Stimulated activated naive B cell treated with anti-CD40 and anti-IgM and Interleukin-4, amounts not matched to agents 10 μg/mL and 1 μg/mL and 100 μg/mL, for 72 hours (primary cell): ENCODE data around the gene WDFY3.
A peak's percentile ranks its signal among the peaks of the same experiment; 100 is the strongest.

Source experiments
- ATAC-seq, 2 donors: fragments of 150-1000 bp; cut with Tn5 transposase; replicated peaks; 2 replicates each; pipeline ENCODE4 v1.10.0; 2021; ENCODE audit warnings: moderate library complexity in 1 of 2
- DNase-seq: peaks from one replicate; pipeline ENCODE4 v3.0.0; 2021
- H3K27ac Mint-ChIP-seq: one replicate; pipeline ENCODE4 v1.8.0; 2022; ENCODE audit warnings: mild to moderate bottlenecking, mixed read lengths
- H3K27me3 Mint-ChIP-seq, 2 donors: one replicate each; pipeline ENCODE4 v1.8.0; 2022; ENCODE audit warnings: mixed read lengths in 2 of 2
- H3K36me3 Mint-ChIP-seq, 2 donors: one replicate each; pipeline ENCODE4 v1.8.0; 2022; ENCODE audit warnings: mixed read lengths in 2 of 2, mild to moderate bottlenecking in 1 of 2
- H3K4me1 Mint-ChIP-seq, 2 donors: one replicate each; pipeline ENCODE4 v1.8.0; 2022; ENCODE audit warnings: mixed read lengths in 2 of 2, mild to moderate bottlenecking in 1 of 2
- H3K4me3 Mint-ChIP-seq, 2 donors: one replicate each; pipeline ENCODE4 v1.8.0; 2022; ENCODE audit warnings: mild to moderate bottlenecking in 2 of 2, mixed read lengths in 2 of 2, moderate library complexity in 1 of 2
- H3K9me3 Mint-ChIP-seq, 2 donors: one replicate each; pipeline ENCODE4 v1.8.0; 2022; ENCODE audit warnings: mixed read lengths in 2 of 2, mild to moderate bottlenecking in 1 of 2

The WDFY3 gene

GRCh38 chr4:84734037-84734436 lies 232.5 kb downstream of the WDFY3 start:
- ATAC-seq = no peak
- no peaks in the 10 kb centered on the region for H3K27me3 Mint-ChIP-seq
- H3K36me3 Mint-ChIP-seq = no peaks in the 10 kb centered on the region
- H3K9me3 Mint-ChIP-seq = no peaks in the 10 kb centered on the region
- no peak for DNase-seq
- H3K4me1 Mint-ChIP-seq = no peaks in the 10 kb centered on the region
- no peak overlapping the region for H3K4me3 Mint-ChIP-seq
- no peak overlapping the region for H3K27ac Mint-ChIP-seq

- no peaks in the 10 kb centered on the region for H3K36me3 Mint-ChIP-seq
- H3K4me1 Mint-ChIP-seq = no peaks in the 10 kb centered on the region
- H3K27me3 Mint-ChIP-seq = no peaks in the 10 kb centered on the region
- H3K9me3 Mint-ChIP-seq = no peaks in the 10 kb centered on the region
- no peak overlapping the region for H3K4me3 Mint-ChIP-seq
- H3K27ac Mint-ChIP-seq = no peak overlapping the region
- no peak for DNase-seq
- ATAC-seq = no peak
Measured at GRCh38 chr4:84733343-84734033, 233.0 kb downstream of the WDFY3 start.

DNA sequence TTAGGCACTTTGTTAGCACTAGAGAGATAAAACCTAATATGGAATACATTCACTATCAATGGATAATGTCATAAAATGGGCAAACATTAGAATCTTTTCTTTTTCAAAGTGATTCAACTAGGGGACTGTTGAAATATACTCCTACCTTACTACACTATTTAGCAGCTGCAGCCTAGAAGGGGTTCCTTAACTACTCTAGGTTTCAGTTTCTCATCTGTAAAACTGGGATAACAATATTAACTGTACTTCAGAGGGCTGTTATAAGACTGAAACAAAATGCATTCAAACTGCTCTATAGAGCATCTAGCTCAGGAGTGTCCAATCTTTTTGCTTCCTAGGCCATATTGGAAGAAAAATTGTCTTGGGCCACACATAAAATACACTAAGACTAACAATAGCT lies 236.1 kb downstream of the WDFY3 start:
- no peak for ATAC-seq
- no peaks in the 10 kb centered on the region for H3K36me3 Mint-ChIP-seq
- no peaks in the 10 kb centered on the region for H3K9me3 Mint-ChIP-seq

DNA sequence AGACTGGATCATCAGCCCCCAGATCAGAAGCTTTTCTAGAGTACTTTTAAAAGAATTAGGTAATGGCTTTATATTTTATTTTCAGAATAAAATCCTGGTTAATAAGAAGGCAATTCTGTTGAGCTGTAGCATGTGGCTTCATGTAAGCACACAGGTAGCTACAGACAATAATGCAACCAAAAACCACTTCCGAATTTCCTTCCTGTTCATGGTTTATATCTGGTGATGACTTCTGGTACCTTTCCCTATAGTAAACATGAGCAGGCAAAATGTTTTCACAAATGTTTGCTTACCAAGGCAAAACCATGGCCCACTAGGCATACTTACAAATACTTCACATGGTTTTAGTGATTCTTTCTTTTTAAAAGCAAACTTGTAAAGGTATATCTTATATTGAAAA lies 239.0 kb downstream of the WDFY3 start:
- ATAC-seq (no peak), DNase-seq (no peak)
- no peaks in the 10 kb centered on the region for H3K36me3 Mint-ChIP-seq
- no peak overlapping the region for H3K4me3 Mint-ChIP-seq
- H3K27ac Mint-ChIP-seq = no peak overlapping the region
- no peaks in the 10 kb centered on the region for H3K9me3 Mint-ChIP-seq
- no peaks in the 10 kb centered on the region for H3K4me1 Mint-ChIP-seq
- no peaks in the 10 kb centered on the region for H3K27me3 Mint-ChIP-seq

More for the DNA sequence above, 236.1 kb downstream of the WDFY3 start:
- Mint-ChIP-seq H3K27ac (no peak overlapping the region), H3K4me1 (no peaks in the 10 kb centered on the region), H3K27me3 (no peaks in the 10 kb centered on the region), H3K4me3 (no peak overlapping the region)
- no peak for DNase-seq

DNA sequence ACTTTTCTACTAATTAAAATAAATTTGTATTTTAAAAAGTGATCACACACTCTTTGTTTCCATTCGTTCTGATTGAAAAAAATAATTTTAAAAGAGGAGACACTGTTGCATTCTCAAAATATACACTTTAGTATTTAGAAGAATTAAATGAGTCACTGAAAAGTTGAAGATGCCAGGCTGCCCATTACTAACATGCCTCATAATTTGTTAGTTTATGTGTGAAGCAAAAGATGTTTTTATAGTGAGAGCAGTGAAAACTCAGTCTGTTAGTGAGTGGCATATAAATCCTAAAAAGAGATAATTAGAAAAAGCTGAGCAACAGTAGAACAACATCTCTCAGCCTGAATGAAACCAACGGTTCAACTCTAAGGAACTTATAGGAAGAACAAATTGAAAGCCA lies 240.1 kb downstream of the WDFY3 start:
- Mint-ChIP-seq H3K9me3 (no peaks in the 10 kb centered on the region), H3K36me3 (no peaks in the 10 kb centered on the region), H3K27me3 (no peaks in the 10 kb centered on the region)

DNA sequence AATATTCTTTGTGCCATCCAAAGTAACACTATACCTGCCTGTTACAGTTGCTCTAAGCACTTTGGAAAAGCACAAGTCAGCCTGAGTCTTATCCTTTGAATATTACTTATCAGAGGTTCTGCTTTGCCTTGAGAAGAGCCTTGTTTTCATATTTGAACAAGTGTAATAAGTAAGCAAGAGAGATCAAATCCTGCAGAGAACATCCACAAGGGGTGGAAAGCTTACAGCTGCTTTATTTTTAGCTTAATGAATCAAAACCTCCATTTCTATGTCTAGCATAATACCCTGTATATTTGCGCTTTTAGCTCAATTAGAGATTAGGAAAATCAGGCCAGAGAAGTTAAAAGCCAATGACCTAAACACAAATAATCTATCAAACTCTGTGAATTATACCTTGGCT lies 243.8 kb downstream of the WDFY3 start:
- Mint-ChIP-seq H3K27me3 (no peaks in the 10 kb centered on the region), H3K4me1 (no peaks in the 10 kb centered on the region), H3K4me3 (no peak overlapping the region), H3K9me3 (no peaks in the 10 kb centered on the region), H3K27ac (no peak overlapping the region), H3K36me3 (no peaks in the 10 kb centered on the region)
- DNase-seq (no peak), ATAC-seq (no peak)

More for the DNA sequence above, 240.1 kb downstream of the WDFY3 start:
- Mint-ChIP-seq H3K4me3 (no peak overlapping the region), H3K27ac (no peak overlapping the region), H3K4me1 (no peaks in the 10 kb centered on the region)
- no peak for ATAC-seq
- DNase-seq = no peak

DNA sequence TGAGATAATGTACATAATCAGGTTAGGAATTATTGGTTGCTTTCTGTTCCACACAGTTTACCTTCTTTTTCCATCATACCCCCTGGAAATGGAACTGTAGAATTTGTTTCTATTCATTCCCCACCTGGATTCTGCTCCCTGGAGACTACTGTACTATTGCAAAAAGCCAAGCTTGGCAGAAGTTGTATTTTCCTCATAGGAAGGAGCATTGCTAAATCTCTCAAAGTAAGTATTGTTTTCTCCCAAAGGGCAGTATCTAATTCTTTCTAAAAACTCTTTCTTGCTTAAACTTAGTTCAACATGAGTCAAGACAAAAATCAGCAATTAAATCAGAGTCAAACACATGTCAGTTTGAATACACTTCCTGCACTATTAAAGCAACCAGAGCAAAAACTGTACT lies 247.4 kb downstream of the WDFY3 start:
- Mint-ChIP-seq H3K9me3 (no peaks in the 10 kb centered on the region), H3K27ac (no peak overlapping the region), H3K4me1 (no peaks in the 10 kb centered on the region), H3K4me3 (no peak overlapping the region), H3K27me3 (no peaks in the 10 kb centered on the region), H3K36me3 (no peaks in the 10 kb centered on the region)
- ATAC-seq (no peak), DNase-seq (no peak)

DNA sequence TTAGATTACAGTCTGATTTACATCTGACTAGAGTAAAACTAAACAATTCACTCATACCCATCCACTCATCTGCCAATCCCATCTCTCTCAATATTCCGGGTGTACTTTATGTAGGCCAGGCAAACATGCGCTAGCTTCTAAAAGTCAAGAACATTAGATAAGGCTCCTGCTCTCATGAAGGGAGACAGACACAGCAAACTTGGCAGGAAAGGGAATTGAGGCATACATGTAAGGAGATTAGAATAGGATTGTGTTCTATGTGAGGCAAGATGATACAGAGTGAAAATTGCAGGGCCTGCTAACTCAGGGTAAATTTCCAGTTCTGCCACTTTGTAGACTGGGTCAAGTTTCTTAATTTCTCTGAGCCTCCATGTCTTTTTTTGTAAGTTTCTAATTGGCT lies 247.8 kb downstream of the WDFY3 start:
- Mint-ChIP-seq H3K36me3 (no peaks in the 10 kb centered on the region), H3K4me1 (no peaks in the 10 kb centered on the region), H3K27ac (no peak overlapping the region), H3K27me3 (no peaks in the 10 kb centered on the region), H3K4me3 (no peak overlapping the region), H3K9me3 (no peaks in the 10 kb centered on the region)
- ATAC-seq (no peak), DNase-seq (no peak)

DNA sequence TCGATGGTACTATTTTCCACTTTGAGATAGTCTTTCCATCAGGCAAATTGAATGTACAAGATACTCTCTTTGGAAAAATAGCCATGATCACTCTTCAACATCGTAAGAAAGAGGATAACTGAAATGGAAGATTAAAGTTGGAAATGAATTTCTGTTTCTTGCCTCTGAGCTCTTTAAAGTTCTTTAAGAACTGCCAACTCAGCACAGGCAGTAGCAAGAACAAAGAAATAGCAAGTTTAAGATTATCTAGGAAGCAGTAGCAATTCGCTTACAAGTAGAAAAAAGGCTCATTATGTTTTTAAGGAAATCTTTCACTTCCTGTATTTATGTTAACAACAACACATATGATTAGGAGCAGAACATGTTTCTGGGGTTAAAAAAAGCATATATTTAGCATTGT lies 255.9 kb downstream of the WDFY3 start:
- no peaks in the 10 kb centered on the region for H3K9me3 Mint-ChIP-seq
- H3K4me1 Mint-ChIP-seq = no peaks in the 10 kb centered on the region
- ATAC-seq = no peak

DNA sequence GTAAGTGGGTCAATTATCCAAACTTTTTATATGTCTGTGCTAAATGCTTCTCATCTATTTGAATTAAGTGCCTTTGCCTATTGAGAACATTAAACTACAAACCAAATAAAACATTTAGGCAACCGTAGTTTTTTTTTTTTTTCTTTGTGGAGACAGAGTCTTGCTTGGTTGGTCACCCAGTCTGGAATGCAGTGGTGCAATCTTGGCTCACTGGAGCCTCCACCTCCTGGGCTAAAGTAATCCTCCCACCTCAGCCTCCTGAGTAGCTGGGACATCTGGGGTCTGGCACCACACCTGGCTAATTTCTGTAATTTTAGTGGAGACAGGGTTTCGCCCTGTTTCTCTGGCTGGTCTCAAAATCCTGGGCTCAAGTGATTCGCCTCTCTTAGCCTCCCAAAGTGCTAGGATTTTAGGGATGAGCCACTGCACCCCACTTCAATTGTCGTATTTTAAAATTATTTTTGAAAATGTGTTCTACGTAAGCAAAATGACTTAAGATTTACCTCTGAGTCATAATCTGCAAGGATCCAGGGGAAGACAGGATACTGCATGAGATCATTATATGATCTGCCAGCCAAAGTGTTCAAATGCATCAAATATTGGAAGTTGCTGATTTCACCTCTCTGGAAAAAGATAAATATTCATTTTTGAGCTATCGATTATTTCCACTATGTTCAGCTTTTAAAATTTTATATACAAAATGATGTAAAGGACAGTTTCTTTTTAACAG lies 257.9 kb downstream of the WDFY3 start:
- DNase-seq = no peak
- Mint-ChIP-seq H3K9me3 (no peaks in the 10 kb centered on the region), H3K36me3 (no peaks in the 10 kb centered on the region), H3K4me3 (no peak overlapping the region), H3K27ac (no peak overlapping the region), H3K4me1 (no peaks in the 10 kb centered on the region), H3K27me3 (no peaks in the 10 kb centered on the region)
- no peak for ATAC-seq

More for the DNA sequence above, 255.9 kb downstream of the WDFY3 start:
- no peak for DNase-seq
- H3K4me3 Mint-ChIP-seq = no peak overlapping the region
- H3K27ac Mint-ChIP-seq = no peak overlapping the region
- H3K36me3 Mint-ChIP-seq = no peaks in the 10 kb centered on the region
- H3K27me3 Mint-ChIP-seq = no peaks in the 10 kb centered on the region

GRCh38 chr4:84706286-84706685 lies 260.2 kb downstream of the WDFY3 start:
- no peak overlapping the region for H3K27ac Mint-ChIP-seq
- no peak for ATAC-seq
- H3K4me1 Mint-ChIP-seq = no peaks in the 10 kb centered on the region
- H3K4me3 Mint-ChIP-seq = no peak overlapping the region
- no peaks in the 10 kb centered on the region for H3K36me3 Mint-ChIP-seq
- no peak for DNase-seq
- no peaks in the 10 kb centered on the region for H3K9me3 Mint-ChIP-seq
- no peaks in the 10 kb centered on the region for H3K27me3 Mint-ChIP-seq

- ATAC-seq (peak in 1 of 2 donors; percentile 22), DNase-seq (no peak)
- Mint-ChIP-seq H3K27ac (no peak overlapping the region), H3K9me3 (peaks cover 0 to 2% of the 10 kb centered on the region in 2 donors), H3K4me3 (no peak overlapping the region), H3K4me1 (peaks cover 0 to 7% of the 10 kb centered on the region in 2 donors), H3K36me3 (no peaks in the 10 kb centered on the region), H3K27me3 (no peaks in the 10 kb centered on the region)
Measured at GRCh38 chr4:84699001-84699671, 267.4 kb downstream of the WDFY3 start.

DNA sequence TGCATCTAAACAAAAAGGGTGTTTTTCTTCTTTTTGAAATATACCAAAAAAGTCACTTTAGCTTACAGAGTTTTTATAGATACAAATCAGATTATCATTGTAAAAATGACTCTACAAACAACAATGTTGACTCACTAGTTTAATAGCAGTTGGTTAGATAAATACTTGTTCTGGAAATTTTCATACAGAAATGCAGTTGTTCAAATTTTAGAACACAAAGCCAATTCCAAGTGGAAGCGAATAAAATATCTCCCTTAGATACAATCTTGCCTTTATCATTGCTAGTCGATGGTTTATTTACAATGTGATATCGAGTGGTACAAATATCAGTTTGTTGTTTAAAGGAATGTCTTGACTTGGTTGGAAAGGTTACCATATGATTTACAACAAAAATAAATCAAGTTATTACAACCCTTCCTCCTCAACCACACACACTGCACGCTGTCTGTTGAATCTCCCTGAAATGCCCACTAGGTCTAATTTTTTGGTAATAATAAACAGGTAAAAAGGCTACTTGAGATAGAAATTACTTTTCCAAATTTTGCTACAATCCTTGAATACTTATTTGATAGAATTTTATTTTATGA lies 268.8 kb downstream of the WDFY3 start:
- H3K36me3 Mint-ChIP-seq = no peaks in the 10 kb centered on the region

GRCh38 chr4:84697159-84697558 lies 269.3 kb downstream of the WDFY3 start:
- DNase-seq (no peak), ATAC-seq (no peak)
- no peaks in the 10 kb centered on the region for H3K27me3 Mint-ChIP-seq
- no peaks in the 10 kb centered on the region for H3K36me3 Mint-ChIP-seq
- H3K4me1 Mint-ChIP-seq = peaks cover 0 to 7% of the 10 kb centered on the region in 2 donors
- no peak overlapping the region for H3K4me3 Mint-ChIP-seq
- peaks cover 0 to 2% of the 10 kb centered on the region in 2 donors for H3K9me3 Mint-ChIP-seq
- H3K27ac Mint-ChIP-seq = no peak overlapping the region

More for the DNA sequence above, 268.8 kb downstream of the WDFY3 start:
- ATAC-seq = no peak
- Mint-ChIP-seq H3K9me3 (peaks cover 0 to 2% of the 10 kb centered on the region in 2 donors), H3K4me3 (no peak overlapping the region), H3K27me3 (no peaks in the 10 kb centered on the region), H3K27ac (no peak overlapping the region), H3K4me1 (peaks cover 0 to 7% of the 10 kb centered on the region in 2 donors)
- no peak for DNase-seq
